Stimulated activated CD4-positive, alpha-beta T cell treated with anti-CD3 and anti-CD28 coated beads, Interleukin-1b, Interleukin-23, amount 100 ng/mL, for 24 hours (primary cell): ENCODE measurements around the gene GFY.
A peak's percentile ranks its signal among the peaks of the same experiment; 100 is the strongest.

Experiments
- DNase-seq, 4 experiments: peaks; one replicate each; pipeline ENCODE4 v3.0.0-alpha.2; 2020; ENCODE audit warnings: low read depth in 4 of 4, low spot score in 1 of 4

GFY gene

GRCh38 chr19:49427855-49428546, 2.8 kb downstream of the GFY start:
- no peak for DNase-seq

GRCh38 chr19:49428547-49429451, 3.6 kb downstream of the GFY start:
- DNase-seq: no peak

- no peak for DNase-seq
Measured at GRCh38 chr19:49430172-49430677, 5.0 kb downstream of the GFY start.

- no peak for DNase-seq
Measured at GRCh38 chr19:49430678-49431329, 5.6 kb downstream of the GFY start.

GRCh38 chr19:49431330-49431749, 6.2 kb downstream of the GFY start:
- no peak for DNase-seq

GRCh38 chr19:49432141-49433073, 7.2 kb downstream of the GFY start:
- no peak for DNase-seq

GRCh38 chr19:49433240-49433901, 8.2 kb downstream of the GFY start:
- no peak for DNase-seq

- no peak for DNase-seq
Measured at GRCh38 chr19:49434907-49435583, 9.9 kb downstream of the GFY start.

GRCh38 chr19:49435670-49436069, 10.5 kb downstream of the GFY start:
- DNase-seq: no peak

GRCh38 chr19:49436381-49437017, 11.3 kb downstream of the GFY start:
- peak in 2 of 4 experiments; percentile 47 to 56 for DNase-seq

- DNase-seq: no peak
Measured at GRCh38 chr19:49437231-49437630, 12.0 kb downstream of the GFY start.

- DNase-seq: no peak
Measured at GRCh38 chr19:49438261-49438660, 13.1 kb downstream of the GFY start.

GRCh38 chr19:49439836-49440235, 14.6 kb downstream of the GFY start:
- no peak for DNase-seq

GRCh38 chr19:49440439-49441209, 15.4 kb downstream of the GFY start:
- no peak for DNase-seq

- DNase-seq: no peak
Measured at GRCh38 chr19:49441210-49441959, 16.2 kb downstream of the GFY start, which contains the start of gene SLC17A7. Gene SLC17A7 (minus strand): TSS chr19:49441527. CDS start chr19:49441379, 148 bp downstream.

- no peak for DNase-seq
Measured at GRCh38 chr19:49441960-49442350, 16.8 kb downstream of the GFY start.

- no peak for DNase-seq
Measured at GRCh38 chr19:49442354-49442753, 17.2 kb downstream of the GFY start.
